Stimulated activated naive CD4-positive, alpha-beta T cell (primary cell): ENCODE data around the gene CSNK1G2.
A peak's percentile ranks its signal among the peaks of the same experiment; 100 is the strongest.

Source experiments
- DNase-seq, 6 experiments: peaks; one replicate each; lab custom pipeline; 2025; lab: John Stamatoyannopoulos, UW

CSNK1G2 gene

DNA sequence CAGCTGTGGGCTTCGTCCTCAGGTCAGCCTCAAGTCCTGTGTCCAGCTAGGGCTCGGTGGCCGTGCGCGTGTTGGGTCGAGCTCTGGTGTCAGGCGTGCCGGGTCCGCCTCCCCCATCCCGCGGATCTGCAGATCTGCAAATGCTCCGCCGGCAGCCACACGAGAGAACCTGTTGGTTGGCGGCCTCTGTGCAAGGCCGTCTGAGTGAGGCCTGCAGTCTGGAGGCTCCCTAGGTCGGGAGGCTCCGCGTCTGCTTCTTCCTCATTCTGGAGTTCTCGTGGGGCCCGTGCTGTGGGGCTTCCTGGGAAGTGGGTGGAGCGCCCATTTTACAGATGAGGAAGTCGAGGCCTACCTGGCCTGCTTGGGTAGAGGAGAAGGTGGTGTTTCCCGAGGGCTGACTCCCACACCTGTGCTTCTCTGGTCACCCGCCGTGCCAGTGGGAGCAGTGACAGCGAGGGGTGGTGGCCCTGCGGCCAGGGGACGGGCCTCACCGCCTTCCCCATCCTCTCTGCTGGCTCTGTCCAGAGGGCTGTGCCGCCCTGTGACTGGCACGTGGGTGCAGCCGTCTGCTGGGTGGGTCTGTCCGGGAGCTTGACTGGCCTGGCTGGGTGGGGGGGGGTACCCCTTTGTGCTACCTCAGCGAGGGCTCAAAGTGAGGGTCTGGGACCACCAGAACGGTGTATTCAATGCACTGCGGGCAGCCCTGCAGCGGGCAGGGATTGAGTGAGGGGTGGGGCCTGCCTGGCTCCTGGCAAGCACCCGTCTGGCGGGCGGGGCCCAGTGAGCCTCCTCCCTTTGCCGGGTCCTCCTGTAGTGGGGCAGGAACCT, 3.3 kb downstream of the CSNK1G2 start:
- no peak for DNase-seq

DNA sequence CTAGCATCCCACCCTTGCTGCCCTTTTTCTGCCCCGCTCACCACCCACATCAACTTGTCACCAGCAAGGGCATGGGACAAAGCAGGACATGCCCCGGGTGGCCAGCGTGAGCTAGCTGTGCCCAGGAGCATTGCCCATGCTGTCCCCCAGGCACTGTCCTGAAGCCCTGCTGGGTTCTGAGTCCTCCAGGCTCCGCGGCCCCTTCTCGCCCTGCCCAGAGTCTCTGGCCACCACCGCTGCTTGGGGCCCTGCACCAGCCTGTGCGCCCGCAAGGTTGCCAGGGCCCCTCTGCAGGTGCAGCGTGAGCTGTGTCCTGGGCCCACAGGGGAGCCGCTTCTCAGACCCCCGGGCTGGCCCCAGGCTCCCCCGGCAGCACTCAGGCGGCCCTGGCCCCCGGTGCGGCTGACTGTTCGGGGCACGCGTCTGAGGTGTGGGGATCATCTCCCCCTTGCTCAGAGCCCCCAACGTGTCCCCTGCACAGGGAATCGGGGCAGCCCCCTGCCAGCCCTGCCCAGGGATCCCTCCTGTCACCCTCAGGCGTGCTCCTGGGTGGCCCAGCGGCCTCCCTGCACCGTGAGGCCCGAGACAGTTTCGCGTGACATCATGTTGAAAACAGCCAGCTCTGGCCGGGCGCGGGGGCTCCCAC, 4.1 kb downstream of the CSNK1G2 start:
- DNase-seq: no peak

DNA sequence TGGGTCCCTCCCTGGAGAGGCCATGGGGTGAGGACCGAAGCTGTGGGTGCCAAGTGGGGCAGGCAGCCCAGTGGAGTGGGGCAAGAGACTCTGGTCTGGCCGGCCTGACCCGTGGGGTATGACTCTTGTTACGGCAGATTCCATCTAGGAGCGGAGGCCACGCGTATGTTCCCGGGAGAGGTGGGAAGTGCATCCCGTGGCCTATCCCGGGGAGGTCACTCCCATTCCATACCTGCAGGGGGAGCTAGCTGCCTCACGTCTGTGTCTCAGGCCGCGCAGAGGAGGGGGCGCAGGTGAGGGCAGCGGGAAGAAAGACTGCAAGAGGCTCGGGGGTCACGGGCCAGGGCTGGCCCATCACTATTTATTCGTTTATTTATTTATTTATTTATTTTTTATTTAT, 4.9 kb downstream of the CSNK1G2 start:
- peak in 5 of 6 experiments; percentile 18 to 33 (median 26) for DNase-seq

DNA sequence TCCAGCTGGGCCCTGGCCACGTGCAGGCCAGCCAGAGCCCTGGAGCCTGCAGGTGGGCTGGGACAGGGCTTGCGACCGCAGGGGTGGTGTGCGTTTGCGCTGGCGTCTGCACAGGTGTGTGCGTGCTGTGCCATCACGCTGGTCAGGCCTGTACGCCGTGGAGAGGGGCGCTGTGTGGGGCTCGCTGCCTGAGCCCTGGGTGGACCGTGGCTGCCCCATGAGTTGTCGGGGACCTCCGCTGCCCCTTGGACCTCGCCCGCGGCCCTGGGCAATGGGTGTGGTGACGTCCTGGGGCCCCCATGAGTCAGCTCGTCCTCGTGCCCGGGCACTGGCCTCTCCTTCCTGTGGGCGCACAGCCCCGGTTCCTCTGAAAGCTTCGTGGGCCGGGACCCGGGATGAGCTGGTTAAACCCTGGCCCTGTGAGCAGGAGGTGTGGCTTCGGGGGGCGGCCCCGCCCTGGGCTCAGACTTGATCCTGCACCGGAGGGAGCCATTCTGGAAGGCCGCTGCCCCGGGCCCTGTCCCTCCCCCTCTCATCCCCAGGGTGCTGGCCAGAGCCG, 6.8 kb downstream of the CSNK1G2 start:
- DNase-seq: no peak

- DNase-seq: no peak
Observed at GRCh38 chr19:1949304-1950101, 8.5 kb downstream of the CSNK1G2 start.

- DNase-seq: no peak
Observed at GRCh38 chr19:1950640-1951039, 9.7 kb downstream of the CSNK1G2 start.

GRCh38 chr19:1952635-1953034, 11.7 kb downstream of the CSNK1G2 start:
- no peak for DNase-seq

- no peak for DNase-seq
Observed at GRCh38 chr19:1953037-1953436, 12.1 kb downstream of the CSNK1G2 start.

DNA sequence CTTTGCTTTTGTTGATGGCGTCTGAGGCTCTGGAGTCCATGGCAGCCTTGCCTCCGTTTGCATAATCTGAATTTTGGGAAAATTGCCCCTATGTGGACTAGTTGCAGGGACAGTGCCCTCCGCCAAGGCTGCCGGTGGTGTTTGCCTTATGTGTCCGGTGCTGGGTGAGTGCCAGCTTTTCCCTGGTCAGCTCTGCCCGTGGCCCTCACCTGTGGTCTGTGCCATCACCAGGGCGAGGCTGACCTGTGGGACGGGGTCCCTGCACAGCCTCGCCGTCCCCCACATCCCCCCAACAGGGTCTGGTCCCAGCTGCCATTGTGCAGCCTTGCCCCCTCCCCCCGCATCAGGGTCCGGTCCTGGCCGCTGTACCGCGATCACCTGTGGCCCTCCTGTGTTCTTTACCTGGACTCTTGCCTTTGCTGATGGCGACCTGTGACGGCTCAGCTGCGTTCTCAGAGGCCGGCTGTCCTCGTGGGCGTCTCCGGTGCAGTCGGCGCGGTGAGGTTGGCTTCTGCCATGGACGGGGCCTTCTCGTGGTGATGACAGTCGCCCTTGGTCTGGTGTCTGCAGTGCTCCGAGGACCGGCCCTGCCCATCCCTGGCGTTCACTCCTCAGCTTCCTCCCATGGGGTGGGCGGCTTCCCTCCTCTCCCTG, 12.6 kb downstream of the CSNK1G2 start:
- no peak for DNase-seq

DNA sequence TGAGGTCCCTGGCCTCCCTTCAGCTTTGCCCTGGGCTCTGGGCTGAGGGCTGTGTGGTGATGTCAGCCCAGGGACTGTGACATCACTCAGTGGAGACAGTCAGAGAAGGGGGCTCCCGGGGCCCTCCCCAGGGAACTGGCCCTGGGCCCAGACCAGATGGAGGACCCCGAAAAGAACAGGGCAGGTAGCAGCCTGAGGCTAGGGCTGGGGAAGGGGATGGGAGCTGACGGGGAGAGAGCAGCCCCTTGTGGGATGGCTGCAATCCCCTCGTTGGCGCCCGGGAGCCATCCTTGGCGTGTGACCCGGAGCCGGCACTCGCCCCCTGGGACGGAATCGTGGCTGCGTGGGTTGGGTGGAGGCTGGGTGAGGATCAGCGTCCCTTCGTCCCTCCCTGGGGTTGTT, 13.6 kb downstream of the CSNK1G2 start:
- no peak for DNase-seq

GRCh38 chr19:1955171-1956121, 14.5 kb downstream of the CSNK1G2 start:
- no peak for DNase-seq

- no peak for DNase-seq
Observed at GRCh38 chr19:1956122-1956494, 15.1 kb downstream of the CSNK1G2 start.

GRCh38 chr19:1956868-1957492, 16.0 kb downstream of the CSNK1G2 start:
- DNase-seq: no peak

GRCh38 chr19:1957562-1958248, 16.7 kb downstream of the CSNK1G2 start:
- no peak for DNase-seq

DNA sequence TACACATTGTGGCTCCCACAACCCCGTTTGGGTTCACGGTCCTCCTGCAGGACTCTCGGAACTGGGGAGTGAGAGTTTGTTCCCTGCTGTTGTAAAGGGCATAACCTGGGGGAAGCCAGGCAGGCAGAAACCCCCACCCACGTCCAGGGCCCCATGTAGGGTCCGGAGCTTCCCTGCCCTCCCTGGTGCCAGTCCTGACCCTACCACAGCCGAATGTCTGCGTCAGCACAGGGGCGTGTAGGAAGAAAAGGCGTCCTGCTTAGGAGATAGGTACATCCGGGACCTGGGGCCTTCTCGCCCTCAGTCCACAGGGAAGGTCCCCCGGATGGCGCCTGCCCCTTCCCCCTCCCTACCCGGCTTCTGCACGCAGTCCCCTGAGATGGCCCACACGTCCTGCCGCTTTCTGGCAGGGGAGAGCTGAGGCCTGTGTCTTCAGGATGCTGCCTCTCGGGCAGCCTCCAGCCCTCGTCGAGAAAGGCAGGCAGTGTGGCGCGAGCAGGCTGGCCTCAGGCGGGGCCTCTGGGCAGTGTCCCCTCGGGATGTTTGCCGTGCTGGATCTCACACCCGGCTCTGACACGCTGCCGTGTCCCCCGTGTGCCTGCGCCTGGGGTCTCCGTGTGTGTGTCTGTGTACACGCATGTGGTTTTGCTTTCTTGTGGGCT, 19.1 kb downstream of the CSNK1G2 start:
- no peak for DNase-seq

DNA sequence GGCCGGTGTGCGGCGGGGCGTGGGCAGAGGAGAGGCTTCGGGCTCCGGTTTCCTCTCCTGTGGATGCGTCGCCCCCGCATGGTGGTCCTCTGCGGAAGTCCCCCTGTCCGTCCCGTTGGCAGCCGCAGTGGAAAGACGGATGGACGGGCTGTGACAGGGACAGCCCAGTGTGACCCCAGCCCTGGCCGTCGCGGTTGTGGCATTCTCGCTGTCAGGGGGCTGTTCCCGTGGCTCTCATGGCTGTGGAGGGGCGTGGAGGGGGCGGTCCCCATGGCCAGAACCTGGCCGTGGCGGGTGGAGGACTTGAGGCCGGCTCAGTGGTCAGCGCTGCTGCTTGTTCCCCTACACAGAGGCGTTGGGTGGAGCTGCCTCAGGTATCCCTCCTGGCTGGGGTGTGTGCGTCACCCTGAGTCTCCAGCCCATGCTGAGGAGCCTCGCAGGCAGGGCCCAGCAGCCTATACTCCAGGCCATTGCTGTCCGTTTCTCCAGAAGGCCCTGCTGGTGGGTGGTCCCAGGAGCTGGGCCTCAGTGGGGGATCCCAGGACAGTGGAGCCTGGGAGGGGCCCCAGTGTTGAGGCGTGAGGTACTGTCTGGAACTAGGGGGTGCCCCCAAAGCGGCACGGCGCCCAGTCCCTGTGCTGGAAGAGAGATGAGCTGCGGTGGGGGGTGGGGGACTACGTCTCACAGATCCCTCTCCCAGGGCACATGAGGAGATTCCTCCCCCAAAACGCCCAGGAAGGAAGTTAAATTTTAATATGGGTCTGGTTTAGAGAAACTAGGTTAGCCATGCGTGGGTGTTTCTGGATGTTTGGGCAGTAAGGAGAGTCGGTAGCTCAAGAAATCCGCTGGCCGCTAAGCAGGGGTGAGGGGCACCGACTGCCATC, 20.3 kb downstream of the CSNK1G2 start:
- DNase-seq: no peak

- no peak for DNase-seq
Observed at GRCh38 chr19:1962674-1963073, 21.7 kb downstream of the CSNK1G2 start.

DNA sequence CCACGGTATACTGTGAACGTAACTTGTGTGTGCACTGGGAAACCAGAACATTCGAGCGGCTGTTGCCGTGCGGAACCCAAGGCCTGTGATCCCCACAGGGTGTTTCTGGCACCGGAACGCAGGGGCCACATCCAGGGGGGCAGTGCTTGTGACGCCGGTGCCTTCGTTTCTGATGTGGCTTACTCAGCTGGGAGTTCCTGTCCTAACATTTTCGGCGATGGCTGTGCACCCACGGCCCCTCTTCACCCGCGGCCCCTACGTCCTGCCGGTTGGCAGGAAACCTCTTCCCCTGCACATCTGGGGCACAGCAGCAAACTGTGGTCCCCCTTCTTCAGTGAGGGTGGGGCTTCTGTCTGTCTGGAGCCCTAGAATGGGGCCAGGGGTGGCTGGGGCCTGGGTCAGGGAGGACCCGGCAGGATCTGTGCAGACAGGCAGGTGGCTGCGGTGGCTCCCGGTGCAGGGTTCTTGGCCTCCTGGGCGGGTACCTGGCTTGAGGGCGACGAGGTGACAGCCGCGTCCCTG, 26.2 kb downstream of the CSNK1G2 start:
- DNase-seq: peak in 5 of 6 experiments; percentile 10 to 38 (median 26)
